Stimulated activated CD4-positive, alpha-beta T cell treated with anti-CD3 and anti-CD28 coated beads, Interleukin-1b, Interleukin-23, amount 100 ng/mL, for 48 hours (primary cell): Measurements from ENCODE around the gene PRKN.
"Not testable (repeated sequence)": the region's sequence is repeated elsewhere in the genome, so short reads cannot be mapped to it uniquely, and the experiment has no call there.

ENCODE experiments used
- DNase-seq: peaks from one replicate; pipeline ENCODE4 v3.0.0-alpha.2; 2020

PRKN gene

GRCh38 chr6:162435071-162435470 lies 292.5 kb downstream of the PRKN start:
- no peak for DNase-seq

GRCh38 chr6:162421004-162421403 lies 306.6 kb downstream of the PRKN start:
- DNase-seq = no peak

- no peak for DNase-seq
Measured at GRCh38 chr6:162416831-162417537, 310.6 kb downstream of the PRKN start.

- DNase-seq = no peak
Measured at GRCh38 chr6:162416307-162416706, 311.3 kb downstream of the PRKN start.

GRCh38 chr6:162409741-162410691 lies 317.6 kb downstream of the PRKN start:
- no peak for DNase-seq

GRCh38 chr6:162408826-162409535 lies 318.6 kb downstream of the PRKN start:
- no peak for DNase-seq

- DNase-seq = no peak
Measured at GRCh38 chr6:162404951-162405350, 322.6 kb downstream of the PRKN start.

GRCh38 chr6:162403031-162403430 lies 324.5 kb downstream of the PRKN start:
- no peak for DNase-seq

- no peak for DNase-seq
Measured at GRCh38 chr6:162395181-162395580, 332.4 kb downstream of the PRKN start.

GRCh38 chr6:162390961-162391811 lies 336.4 kb downstream of the PRKN start:
- DNase-seq = not testable (repeated sequence)

GRCh38 chr6:162389343-162390085 lies 338.1 kb downstream of the PRKN start:
- no peak for DNase-seq

GRCh38 chr6:162388383-162388777 lies 339.2 kb downstream of the PRKN start:
- no peak for DNase-seq

- no peak for DNase-seq
Measured at GRCh38 chr6:162387718-162388382, 339.7 kb downstream of the PRKN start.

GRCh38 chr6:162385980-162386379 lies 341.6 kb downstream of the PRKN start:
- no peak for DNase-seq

- DNase-seq = no peak
Measured at GRCh38 chr6:162379757-162380409, 347.7 kb downstream of the PRKN start.

- no peak for DNase-seq
Measured at GRCh38 chr6:162377735-162378134, 349.8 kb downstream of the PRKN start.

- no peak for DNase-seq
Measured at GRCh38 chr6:162373868-162374267, 353.7 kb downstream of the PRKN start.

- no peak for DNase-seq
Measured at GRCh38 chr6:162373192-162373591, 354.4 kb downstream of the PRKN start.

GRCh38 chr6:162372106-162372505 lies 355.5 kb downstream of the PRKN start:
- DNase-seq = no peak

GRCh38 chr6:162371121-162371520 lies 356.4 kb downstream of the PRKN start:
- no peak for DNase-seq

GRCh38 chr6:162369091-162369490 lies 358.5 kb downstream of the PRKN start:
- DNase-seq = no peak
